OCI-M2 (cell line): Measurements from ENCODE around the gene TCP10L.
"Not testable (repeated sequence)": the region's sequence is repeated elsewhere in the genome, so short reads cannot be mapped to it uniquely, and the experiment has no call there.

Source experiments
- DNase-seq: peaks from one replicate; lab custom pipeline; 2025; ENCODE audit not compliant: unreplicated experiment; lab: John Stamatoyannopoulos, UW

Gene TCP10L

GRCh38 chr21:32587120-32587519 is 1.8 kb upstream of the TCP10L start:
- no peak for DNase-seq

- DNase-seq = no peak
Observed at GRCh38 chr21:32585970-32586369, 647 bp upstream of the TCP10L start.

- no peak for DNase-seq
Observed at GRCh38 chr21:32584472-32584871, 851 bp downstream of the TCP10L start.

- no peak for DNase-seq
Observed at GRCh38 chr21:32581732-32582131, 3.6 kb downstream of the TCP10L start.

DNA sequence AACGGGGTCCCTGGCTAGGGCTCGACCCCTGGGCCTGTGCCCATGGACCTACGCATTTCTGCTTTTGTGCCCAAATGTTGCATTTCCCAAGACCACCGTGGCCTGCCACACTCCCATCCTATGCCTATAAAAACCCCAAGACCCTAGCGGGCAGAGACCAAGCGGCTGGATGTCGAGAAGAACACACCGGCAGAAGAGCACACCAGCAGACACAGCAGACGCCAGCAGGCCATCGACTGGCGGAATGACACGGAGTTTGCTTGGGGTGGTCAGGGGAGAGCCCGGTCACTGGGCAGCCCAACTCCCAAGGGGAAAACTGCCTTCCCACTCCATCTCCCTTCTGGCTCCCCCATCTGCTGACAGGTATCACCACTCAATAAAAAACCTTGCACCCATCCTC is 4.4 kb downstream of the TCP10L start:
- no peak for DNase-seq

- no peak for DNase-seq
Observed at GRCh38 chr21:32578107-32578691, 7.1 kb downstream of the TCP10L start.

DNA sequence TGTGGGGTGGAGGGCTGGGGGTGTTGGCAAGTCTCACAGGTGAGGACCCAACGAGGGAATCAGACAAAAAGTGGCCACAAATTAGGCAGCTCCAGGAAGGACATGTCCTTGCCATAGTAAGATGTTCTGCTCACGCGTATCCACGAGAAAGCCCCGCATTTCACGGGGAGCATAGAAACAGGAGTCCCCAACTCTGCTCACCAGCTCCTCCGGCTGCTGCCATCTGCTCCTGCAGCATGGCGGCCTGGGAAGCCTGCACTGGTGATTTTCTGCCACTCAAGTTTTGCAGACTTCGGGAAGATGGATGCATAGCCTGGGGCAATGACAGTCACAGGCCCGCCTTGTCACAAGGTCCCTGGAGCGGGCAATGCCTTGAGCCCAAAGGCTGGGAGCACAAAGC is 9.3 kb downstream of the TCP10L start:
- no peak for DNase-seq

GRCh38 chr21:32574946-32575925 is 10.1 kb downstream of the TCP10L start:
- no peak for DNase-seq

- no peak for DNase-seq
Observed at GRCh38 chr21:32572574-32573420, 12.5 kb downstream of the TCP10L start.

DNA sequence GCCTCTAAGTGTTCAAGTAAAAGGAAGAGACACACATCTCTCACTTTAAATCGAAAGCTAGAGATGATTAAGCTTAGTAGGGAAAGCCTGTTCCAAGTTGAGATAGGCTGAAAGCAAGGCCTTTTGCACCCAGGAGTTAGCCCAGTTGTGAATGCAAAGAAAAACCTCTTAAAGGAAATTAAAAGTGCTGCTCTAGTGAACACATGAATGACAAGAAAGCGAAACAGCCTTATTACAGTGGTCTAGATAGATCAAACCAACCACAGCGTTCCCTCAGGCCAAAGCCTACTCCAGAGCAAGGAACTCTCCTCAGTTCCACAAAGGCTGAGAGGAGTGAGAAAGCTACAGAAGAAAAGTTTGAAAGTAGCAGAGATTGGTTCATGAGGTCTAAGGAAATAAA is 14.9 kb downstream of the TCP10L start:
- DNase-seq = no peak

- no peak for DNase-seq
Observed at GRCh38 chr21:32569261-32570230, 15.8 kb downstream of the TCP10L start.

GRCh38 chr21:32567626-32568025 is 17.7 kb downstream of the TCP10L start:
- no peak for DNase-seq

GRCh38 chr21:32566741-32567389 is 18.5 kb downstream of the TCP10L start:
- DNase-seq = no peak

DNA sequence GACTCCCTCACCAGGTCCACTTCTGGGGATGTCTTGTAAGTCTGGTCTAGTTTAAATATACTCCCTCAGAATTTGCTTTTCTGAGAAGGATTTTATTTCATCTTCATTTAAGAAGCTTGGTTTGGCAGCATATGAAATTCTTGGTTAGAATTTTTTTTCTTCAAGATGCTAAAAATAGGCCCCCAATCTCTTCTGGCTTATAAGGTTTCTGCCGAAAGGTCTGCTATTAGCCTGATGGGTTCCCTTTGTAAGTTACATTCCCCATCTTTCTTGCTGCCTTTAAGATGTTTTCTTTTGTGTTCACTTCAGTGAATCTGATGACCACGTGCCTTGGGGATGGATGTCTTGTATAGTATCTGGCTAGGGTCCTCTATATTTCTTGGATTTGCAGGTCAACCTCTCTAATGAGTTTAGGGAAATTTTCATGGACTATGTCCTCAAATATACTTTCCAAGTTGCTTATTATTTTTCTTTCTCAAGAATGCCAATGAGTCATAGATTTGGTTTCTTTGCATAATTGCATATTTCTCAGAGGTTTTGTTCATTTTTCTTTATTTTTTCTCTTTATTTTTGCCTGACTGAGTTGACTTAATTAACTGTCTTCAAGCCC is 19.4 kb downstream of the TCP10L start:
- DNase-seq = no peak

GRCh38 chr21:32562915-32563314 is 22.4 kb downstream of the TCP10L start:
- no peak for DNase-seq

- DNase-seq = no peak
Observed at GRCh38 chr21:32562426-32562825, 22.9 kb downstream of the TCP10L start.

DNA sequence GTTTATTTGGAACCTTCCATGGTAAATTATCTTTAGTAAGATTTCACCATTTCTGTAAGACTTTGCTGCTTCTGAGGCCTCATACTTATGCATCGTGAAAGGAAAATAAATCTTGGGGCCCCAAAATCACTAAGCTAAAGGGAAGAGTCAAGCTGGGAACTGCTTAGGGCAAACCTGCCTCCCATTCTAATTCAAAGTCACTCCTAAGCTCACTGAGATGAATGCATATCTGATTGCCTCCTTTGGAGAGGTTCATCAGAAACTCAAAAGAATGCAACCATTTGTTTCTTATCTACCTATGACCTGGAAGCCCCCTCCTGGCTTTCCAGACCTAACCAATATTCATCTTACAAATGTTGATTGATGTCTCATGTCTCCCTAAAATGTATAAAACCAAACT is 23.8 kb downstream of the TCP10L start:
- not testable (repeated sequence) for DNase-seq

- no peak for DNase-seq
Observed at GRCh38 chr21:32560896-32561295, 24.4 kb downstream of the TCP10L start.

GRCh38 chr21:32559006-32559610 is 26.2 kb downstream of the TCP10L start:
- DNase-seq = no peak
